Hematopoietic multipotent progenitor cell treated with erythropoietin and hydrocortisone succinate and interleukin-3 and kit ligand, for 8 days (in vitro differentiated cells): ENCODE measurements around the gene SLC8A1.
A peak's percentile ranks its signal among the peaks of the same experiment; 100 is the strongest.

Experiments used
- DNase-seq: peaks from one replicate; pipeline ENCODE4 v3.0.0-alpha.2; 2015

SLC8A1 gene

GRCh38 chr2:40457837-40458236 is 5.9 kb upstream of the SLC8A1 start:
- no peak for DNase-seq

- DNase-seq, result no peak
Observed at GRCh38 chr2:40457366-40457765, 5.5 kb upstream of the SLC8A1 start.

GRCh38 chr2:40456926-40457325 is 5.0 kb upstream of the SLC8A1 start:
- DNase-seq, result no peak

GRCh38 chr2:40455661-40456060 is 3.8 kb upstream of the SLC8A1 start:
- no peak for DNase-seq

- no peak for DNase-seq
Observed at GRCh38 chr2:40454321-40454720, 2.4 kb upstream of the SLC8A1 start.

- DNase-seq, result no peak
Observed at GRCh38 chr2:40452786-40453185, 896 bp upstream of the SLC8A1 start.

GRCh38 chr2:40450796-40451430 is 977 bp downstream of the SLC8A1 start:
- DNase-seq, result no peak

GRCh38 chr2:40450066-40450795 is 1.7 kb downstream of the SLC8A1 start:
- DNase-seq, result no peak

- peak; percentile 6 for DNase-seq
Observed at GRCh38 chr2:40448476-40449079, 3.3 kb downstream of the SLC8A1 start.

GRCh38 chr2:40445467-40445866 is 6.4 kb downstream of the SLC8A1 start:
- DNase-seq, result no peak

- DNase-seq, result no peak
Observed at GRCh38 chr2:40440835-40441234, 11.1 kb downstream of the SLC8A1 start.

- DNase-seq, result no peak
Observed at GRCh38 chr2:40439473-40439872, 12.4 kb downstream of the SLC8A1 start.

GRCh38 chr2:40436093-40436475 is 15.8 kb downstream of the SLC8A1 start:
- DNase-seq, result no peak

- no peak for DNase-seq
Observed at GRCh38 chr2:40435426-40436092, 16.3 kb downstream of the SLC8A1 start.

- no peak for DNase-seq
Observed at GRCh38 chr2:40434731-40435271, 17.1 kb downstream of the SLC8A1 start.

GRCh38 chr2:40433736-40434135 is 18.2 kb downstream of the SLC8A1 start:
- DNase-seq, result no peak

GRCh38 chr2:40432921-40433483 is 18.9 kb downstream of the SLC8A1 start:
- no peak for DNase-seq

- no peak for DNase-seq
Observed at GRCh38 chr2:40431600-40431955, 20.3 kb downstream of the SLC8A1 start.

GRCh38 chr2:40430776-40431599 is 20.9 kb downstream of the SLC8A1 start:
- DNase-seq, result no peak

- no peak for DNase-seq
Observed at GRCh38 chr2:40428439-40428838, 23.5 kb downstream of the SLC8A1 start.

- DNase-seq, result no peak
Observed at GRCh38 chr2:40421631-40422297, 30.1 kb downstream of the SLC8A1 start.

- no peak for DNase-seq
Observed at GRCh38 chr2:40420478-40420877, 31.4 kb downstream of the SLC8A1 start.
